NCI-H510A (cell line): ENCODE results near the gene MED27.

Experiments
- DNase-seq: peaks from one replicate; lab custom pipeline; 2025; lab: John Stamatoyannopoulos, UW

Gene MED27

GRCh38 chr9:131879911-131880290, 199.8 kb downstream of the MED27 start:
- DNase-seq, result no peak

- DNase-seq, result no peak
Observed at GRCh38 chr9:131879181-131879910, 200.3 kb downstream of the MED27 start.

GRCh38 chr9:131876486-131876885, 203.2 kb downstream of the MED27 start:
- no peak for DNase-seq

DNA sequence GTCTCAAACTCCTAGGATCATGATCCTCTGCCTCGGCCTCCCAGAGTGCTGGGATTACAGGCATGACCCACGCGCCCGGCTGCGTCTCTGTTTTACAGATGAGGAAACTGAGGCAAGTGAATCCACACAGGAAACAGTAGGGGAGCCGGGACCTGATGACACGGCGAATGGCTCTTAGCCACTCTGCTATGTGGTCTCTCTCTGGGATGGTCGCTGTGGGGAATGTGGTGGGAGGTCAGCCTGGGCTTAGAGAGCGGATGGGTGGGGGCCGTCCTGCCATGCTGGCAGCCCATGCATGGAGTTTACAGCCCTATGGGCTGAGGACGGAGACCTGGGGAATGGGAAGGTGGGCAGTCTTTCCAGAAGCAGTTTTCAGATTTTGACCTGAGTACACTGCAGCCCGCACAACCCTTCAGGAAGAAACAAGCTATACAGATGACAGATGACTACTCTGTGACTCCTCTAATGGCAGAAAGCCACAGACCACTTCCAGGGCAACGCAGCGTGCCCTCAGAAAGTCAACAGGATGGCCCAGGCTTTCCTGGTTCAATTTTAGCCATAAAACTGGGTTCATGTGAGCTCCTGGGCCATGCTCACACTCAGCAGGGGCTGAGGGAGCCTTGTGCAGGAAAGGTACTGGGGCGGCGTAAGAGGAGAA, 203.7 kb downstream of the MED27 start:
- DNase-seq, result no peak

GRCh38 chr9:131874916-131875670, 204.6 kb downstream of the MED27 start:
- no peak for DNase-seq

GRCh38 chr9:131874447-131874846, 205.2 kb downstream of the MED27 start:
- DNase-seq, result no peak

- no peak for DNase-seq
Observed at GRCh38 chr9:131873891-131874440, 205.7 kb downstream of the MED27 start.

DNA sequence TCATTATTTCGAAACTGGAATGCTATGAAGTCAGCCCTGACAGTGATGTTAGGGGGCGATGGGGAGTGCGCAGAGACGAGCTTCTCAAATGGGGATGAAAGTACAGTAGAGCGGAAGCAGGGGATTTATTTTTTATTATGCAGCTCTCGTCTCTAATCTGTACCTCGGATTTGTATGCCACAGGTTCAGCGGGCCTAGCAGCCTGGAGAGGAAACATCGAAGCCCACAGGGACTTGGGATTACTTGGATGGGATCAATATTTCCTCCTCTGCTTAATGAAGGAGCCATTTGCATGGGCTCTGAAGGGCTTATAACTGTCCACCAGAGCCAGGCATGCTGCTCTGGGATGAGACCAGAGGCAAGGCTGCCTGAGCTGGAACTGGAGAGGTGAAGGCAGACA, 206.3 kb downstream of the MED27 start:
- DNase-seq, result no peak

DNA sequence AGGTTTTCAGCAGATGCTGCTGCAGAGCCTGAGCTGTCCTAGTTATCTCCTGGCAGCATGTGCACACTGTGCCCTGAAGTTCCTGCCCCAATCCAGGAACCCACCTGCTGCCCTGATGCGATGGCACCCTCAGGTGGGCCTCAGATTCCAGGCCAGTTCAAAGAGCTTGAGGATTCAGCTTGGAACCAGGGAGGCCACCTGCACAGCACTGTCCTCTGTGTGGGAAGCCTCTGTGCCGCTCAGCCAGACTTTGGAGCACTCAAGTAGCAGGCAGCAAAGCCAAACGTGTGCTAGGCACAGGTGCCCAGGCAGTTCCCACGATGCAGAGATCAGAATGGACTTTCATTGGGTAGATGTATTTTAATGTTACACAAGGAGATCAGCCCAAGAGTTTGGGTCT, 207.0 kb downstream of the MED27 start:
- no peak for DNase-seq

DNA sequence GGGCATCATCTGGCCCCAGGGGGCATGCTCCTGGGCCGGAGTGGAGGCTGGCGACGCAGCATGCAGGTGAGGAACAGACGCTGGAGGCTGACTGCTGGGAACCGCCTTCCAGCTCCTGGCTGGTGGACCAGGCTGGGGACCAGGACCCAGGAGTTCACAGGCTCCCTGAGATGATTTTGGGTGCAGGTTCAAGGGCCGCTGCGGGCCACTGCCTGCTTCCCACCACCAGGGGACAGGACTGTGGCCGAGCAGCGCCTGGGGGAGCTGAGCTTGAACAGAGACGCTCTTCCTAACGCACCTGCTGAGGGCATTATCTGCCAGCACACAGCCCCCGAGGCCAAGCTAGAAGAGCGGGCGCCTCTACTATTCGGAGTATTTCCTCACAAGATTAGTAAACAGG, 207.7 kb downstream of the MED27 start:
- no peak for DNase-seq

DNA sequence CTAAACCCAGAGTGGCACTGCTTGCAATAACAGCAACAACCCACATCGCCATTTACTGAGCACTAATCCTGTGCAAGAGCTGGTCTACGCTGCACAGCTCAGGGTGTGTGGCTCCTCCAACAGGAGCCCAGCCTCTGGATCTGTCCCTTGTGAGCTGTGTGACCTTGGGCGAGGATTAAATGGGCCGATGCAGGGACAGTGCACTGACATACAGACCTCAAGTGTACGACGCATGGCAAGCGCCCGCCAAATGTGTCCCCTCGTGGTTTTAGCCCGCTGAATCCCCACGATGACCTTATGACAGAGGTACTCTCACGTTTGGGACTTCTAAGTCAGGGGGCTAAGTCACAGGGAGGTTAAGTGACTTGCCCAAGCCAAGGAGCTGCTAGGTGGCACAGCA, 209.5 kb downstream of the MED27 start:
- DNase-seq, result no peak

- no peak for DNase-seq
Observed at GRCh38 chr9:131869348-131869747, 210.3 kb downstream of the MED27 start.

DNA sequence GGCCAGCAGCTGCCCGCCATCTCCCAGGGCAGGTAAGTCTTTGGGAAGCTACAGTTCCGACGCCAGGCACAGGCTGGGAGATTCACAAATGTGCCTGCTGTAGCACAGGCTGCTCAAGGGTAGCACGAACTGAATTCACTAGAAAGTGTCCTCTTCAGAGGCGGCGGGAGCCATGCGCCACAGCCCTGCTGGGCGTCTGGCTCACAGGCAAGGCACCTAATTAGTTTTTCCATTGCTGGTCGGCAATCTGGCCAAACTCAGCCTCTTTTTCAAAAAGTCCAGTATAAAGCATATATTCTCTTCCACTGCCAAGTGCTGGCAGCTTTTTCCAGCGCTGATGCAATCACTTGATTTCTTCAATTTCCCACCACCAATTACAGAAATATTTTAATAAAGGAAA, 210.9 kb downstream of the MED27 start:
- no peak for DNase-seq

GRCh38 chr9:131867611-131868192, 212.0 kb downstream of the MED27 start:
- DNase-seq, result no peak

GRCh38 chr9:131865446-131866195, 214.0 kb downstream of the MED27 start:
- DNase-seq, result no peak

- DNase-seq, result no peak
Observed at GRCh38 chr9:131864531-131864930, 215.1 kb downstream of the MED27 start.

DNA sequence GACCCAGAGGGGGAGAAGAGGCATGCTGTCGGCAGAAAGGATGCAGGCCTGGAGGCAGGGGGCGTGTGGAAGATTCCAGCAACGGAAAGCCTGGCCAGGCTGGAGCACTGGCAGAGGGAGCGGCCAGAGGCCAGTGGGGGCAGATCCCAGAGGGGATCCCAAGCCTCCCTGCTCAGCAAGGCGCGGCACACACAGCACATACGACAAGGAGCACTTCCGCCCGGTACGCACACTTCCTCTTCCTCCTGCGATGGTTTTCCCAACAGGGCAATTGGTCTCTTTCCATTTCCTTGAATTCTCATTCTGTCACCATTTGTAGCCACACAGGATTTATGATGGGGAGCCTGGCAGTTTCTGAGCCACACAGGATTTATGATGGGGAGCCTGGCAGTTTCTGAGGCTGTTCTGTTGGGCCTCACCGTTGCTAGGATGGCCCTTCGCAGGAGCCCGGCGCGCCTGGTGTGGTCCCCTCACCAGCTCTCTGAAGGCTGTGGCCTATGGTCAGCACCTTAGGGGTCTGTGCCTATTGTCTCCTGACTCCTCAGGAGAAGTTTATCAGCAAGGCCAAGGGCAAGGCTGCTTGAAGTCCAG, 216.3 kb downstream of the MED27 start:
- no peak for DNase-seq

GRCh38 chr9:131862261-131862660, 217.4 kb downstream of the MED27 start:
- no peak for DNase-seq

DNA sequence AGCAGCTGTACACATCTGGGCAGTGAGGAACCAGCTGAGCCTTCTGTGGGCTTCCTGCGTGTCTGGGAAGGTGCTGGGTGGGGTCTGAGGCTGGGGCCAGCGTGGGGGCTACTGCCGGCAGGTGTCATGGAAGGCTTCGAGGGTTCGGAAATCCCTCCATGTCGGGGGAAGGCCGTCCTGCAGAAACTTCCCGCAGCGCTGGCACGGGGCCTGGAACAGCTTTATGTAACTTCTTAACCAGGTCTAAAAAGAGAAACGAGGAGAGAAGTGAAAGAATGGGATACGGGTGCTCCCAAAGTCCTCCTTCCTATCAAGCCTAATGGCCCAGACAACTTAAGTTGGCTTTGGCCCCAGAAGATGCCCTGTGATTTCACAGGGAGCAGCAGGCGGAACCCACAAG, 219.2 kb downstream of the MED27 start:
- no peak for DNase-seq

GRCh38 chr9:131858147-131858546, 221.5 kb downstream of the MED27 start:
- DNase-seq, result no peak

- DNase-seq, result no peak
Observed at GRCh38 chr9:131856105-131856504, 223.6 kb downstream of the MED27 start.
